CD14-positive monocyte (primary cell): Measurements from ENCODE around the gene SLC9A7. TPM values are rescaled to one million over a fixed set of nuclear protein-coding genes. Genes with fewer than 3 reads are reported as not detected.

Experiments
- DNase-seq, 3 donors: peaks; one replicate each; pipeline ENCODE4 v3.0.0-alpha.2; 2011 to 2022
- H2AFZ ChIP-seq: 2 replicates; pipeline ENCODE4 v1.6.0; 2012; ENCODE audit warnings: mild to moderate bottlenecking, low read depth, low read length, inconsistent platforms; ENCODE audit not compliant: insufficient read depth, poor library complexity, severe bottlenecking
- H3K27ac ChIP-seq, 2 donors: 1 replicate in 1 of 2; 2 replicates in 1 of 2; pipeline ENCODE4 v1.5.1; 2012 to 2013; ENCODE audit warnings: low read length in 2 of 2, control low read depth in 1 of 2, inconsistent platforms in 1 of 2, low read depth in 1 of 2, mild to moderate bottlenecking in 1 of 2
- H3K27me3 ChIP-seq, 2 donors: one replicate each; pipeline versions ENCODE4 v1.6.0 to v1.6.1; 2011 to 2013; ENCODE audit warnings: low read length in 2 of 2; ENCODE audit not compliant: control insufficient read depth in 2 of 2, insufficient read depth in 2 of 2
- H3K36me3 ChIP-seq, 2 donors: replicated peaks in 1 of 2; 1 replicate in 1 of 2; 2 replicates in 1 of 2; pipeline versions ENCODE4 v1.5.1 to v1.6.1; 2012 to 2013; ENCODE audit warnings: low read length in 2 of 2, control low read depth in 1 of 2, inconsistent platforms in 1 of 2, mild to moderate bottlenecking in 1 of 2; ENCODE audit not compliant: insufficient read depth in 2 of 2, control insufficient read depth in 1 of 2
- H3K4me1 ChIP-seq, 2 donors: 1 replicate in 1 of 2; 2 replicates in 1 of 2; pipeline versions ENCODE4 v1.5.1 to v1.6.1; 2012 to 2013; ENCODE audit warnings: low read length in 2 of 2, control low read depth in 1 of 2, inconsistent platforms in 1 of 2, mild to moderate bottlenecking in 1 of 2, moderate library complexity in 1 of 2; ENCODE audit not compliant: insufficient read depth in 2 of 2, control insufficient read depth in 1 of 2
- H3K4me2 ChIP-seq: replicated peaks from 2 replicates; pipeline ENCODE3; 2012; ENCODE audit warnings: low read length, moderate library complexity, mild to moderate bottlenecking; ENCODE audit not compliant: poor library complexity, severe bottlenecking; ENCODE audit errors: extremely low read depth
- H3K4me3 ChIP-seq, 3 experiments: fragments of 200-600 bp in 1 of 3; sonication (generic) in 1 of 3; replicated peaks in 1 of 3; 1 replicate in 2 of 3; 2 replicates in 1 of 3; pipeline ENCODE4 v1.5.1; 2011 to 2013; ENCODE audit warnings: low read length in 3 of 3, mild to moderate bottlenecking in 3 of 3, control low read depth in 2 of 3, low read depth in 2 of 3, inconsistent platforms in 1 of 3, moderate library complexity in 1 of 3
- H3K79me2 ChIP-seq: 2 replicates; pipeline ENCODE4 v1.6.0; 2012; ENCODE audit warnings: mild to moderate bottlenecking, control low read depth, inconsistent platforms, low read length, moderate library complexity; ENCODE audit not compliant: insufficient read depth
- H3K9ac ChIP-seq: 2 replicates; pipeline ENCODE4 v1.6.0; 2017; ENCODE audit warnings: low read length, mild to moderate bottlenecking; ENCODE audit not compliant: insufficient read depth, poor library complexity, severe bottlenecking
- H3K9me3 ChIP-seq, 2 donors: replicated peaks in 1 of 2; 1 replicate in 1 of 2; 2 replicates in 1 of 2; pipeline versions ENCODE4 v1.5.1 to v1.6.1; 2012 to 2013; ENCODE audit warnings: low read length in 2 of 2, control low read depth in 1 of 2; ENCODE audit not compliant: control insufficient read depth in 1 of 2, insufficient read depth in 1 of 2
- H4K20me1 ChIP-seq: 2 replicates; pipeline ENCODE4 v1.6.0; 2012; ENCODE audit warnings: mild to moderate bottlenecking, low read length, control low read depth, moderate library complexity; ENCODE audit not compliant: insufficient read depth
- H3K27ac Mint-ChIP-seq, 7 donors: one replicate each; pipeline ENCODE4 v1.8.0; 2020; ENCODE audit warnings: mild to moderate bottlenecking in 7 of 7, mixed read lengths in 7 of 7, moderate library complexity in 6 of 7, inconsistent platforms in 2 of 7
- H3K27me3 Mint-ChIP-seq, 3 donors: one replicate each; pipeline ENCODE4 v1.8.0; 2021 to 2022; ENCODE audit warnings: low read depth in 3 of 3, mild to moderate bottlenecking in 3 of 3, mixed read lengths in 3 of 3, moderate library complexity in 3 of 3, inconsistent platforms in 1 of 3
- H3K36me3 Mint-ChIP-seq, 2 donors: one replicate each; pipeline ENCODE4 v1.8.0; 2020; ENCODE audit warnings: mixed read lengths in 2 of 2, inconsistent platforms in 1 of 2, mild to moderate bottlenecking in 1 of 2
- H3K4me1 Mint-ChIP-seq: one replicate; pipeline ENCODE4 v1.8.0; 2020; ENCODE audit warnings: mild to moderate bottlenecking, mixed read lengths
- H3K4me3 Mint-ChIP-seq, 2 donors: one replicate each; pipeline ENCODE4 v1.8.0; 2020; ENCODE audit warnings: mild to moderate bottlenecking in 2 of 2, mixed read lengths in 2 of 2, moderate library complexity in 1 of 2
- H3K9me3 Mint-ChIP-seq, 7 donors: one replicate each; pipeline ENCODE4 v1.8.0; 2020 to 2022; ENCODE audit warnings: mixed read lengths in 7 of 7, mild to moderate bottlenecking in 6 of 7, moderate library complexity in 6 of 7, inconsistent platforms in 2 of 7
- CTCF ChIP-seq: fragments of 200-600 bp; IDR thresholded peaks from one replicate; pipeline ENCODE4 v1.8.0; 2022; ENCODE audit warnings: antibody characterized with exemption, mild to moderate bottlenecking
- WGBS: methylation state at CpG from one replicate; pipeline ENCODE4 v1.1.5; 2013; ENCODE audit warnings: missing lambda C conversion rate; ENCODE audit not compliant: insufficient coverage; 5-methylcytosine and 5-hydroxymethylcytosine counted together
- intact Hi-C, 2 donors: fragments of 100-400 bp; cut with micrococcal nuclease; formaldehyde crosslinking; loops; one replicate each; pipeline versions ENCODE4 v1.15.0 to v1.15.1; 2023
- polyA plus RNA-seq, 3 donors: library from polyadenylated mRNA; depleted of rRNA in 1 of 3; unstranded in 2 of 3; stranded (reverse) in 1 of 3; fragments of 300-500 nt in 2 of 3; fragments of >200 nt in 1 of 3; fragmentation: Illumina TruSeq in 2 of 3; gene quantifications; 1 replicate in 2 of 3; 2 replicates in 1 of 3; pipeline ENCODE4 v1.2.3, GENCODE V29; 2012 to 2021

Gene SLC9A7
- polyA plus RNA-seq, 3 donors: 0.73 to 2.0 (median 1.0) TPM

GRCh38 chrX:46666831-46667230 lies 92.1 kb downstream of the SLC9A7 start:
- WGBS: no CpG with 5 or more reads among the region's 2 CpGs
- H3K36me3 Mint-ChIP-seq: peaks cover 0 to 2% of the 10 kb centered on the region in 2 donors
- no peaks in the 10 kb centered on the region for H3K79me2 ChIP-seq
- no peak for TF ChIP-seq CTCF
- H3K4me1 Mint-ChIP-seq: peaks cover 7% of the 10 kb centered on the region
- no peak overlapping the region for H3K4me3 Mint-ChIP-seq
- no peak overlapping the region for H3K9ac ChIP-seq
- intact Hi-C loops: no loop called here
- no peaks in the 10 kb centered on the region for H3K9me3 ChIP-seq
- no peaks in the 10 kb centered on the region for H3K27me3 ChIP-seq
- no peaks in the 10 kb centered on the region for H4K20me1 ChIP-seq
- H3K4me2 ChIP-seq: no peak overlapping the region
- peaks cover 0 to 2% (median 0%) of the 10 kb centered on the region in 7 donors for H3K9me3 Mint-ChIP-seq
- no peaks in the 10 kb centered on the region for H3K36me3 ChIP-seq
- H2AFZ ChIP-seq: no peak overlapping the region
- H3K27ac ChIP-seq: no peak overlapping the region
- peaks cover 0 to 6% (median 0%) of the 10 kb centered on the region in 3 donors for H3K27me3 Mint-ChIP-seq
- no peak for DNase-seq
- peaks cover 0 to 4% of the 10 kb centered on the region in 2 donors for H3K4me1 ChIP-seq
- H3K27ac Mint-ChIP-seq: peak overlapping the region in 2 of 7 donors; percentile 22 to 68
- H3K4me3 ChIP-seq: no peak overlapping the region

GRCh38 chrX:46665232-46666152 lies 93.4 kb downstream of the SLC9A7 start:
- no peak overlapping the region for H3K4me3 Mint-ChIP-seq
- intact Hi-C loops: no loop called here
- TF ChIP-seq CTCF: no peak
- Histone ChIP-seq H3K36me3 (no peaks in the 10 kb centered on the region), H4K20me1 (no peaks in the 10 kb centered on the region), H3K9ac (no peak overlapping the region), H3K9me3 (no peaks in the 10 kb centered on the region), H3K4me3 (no peak overlapping the region), H3K4me1 (peaks cover 0 to 4% of the 10 kb centered on the region in 2 donors), H3K4me2 (no peak overlapping the region), H2AFZ (no peak overlapping the region), H3K79me2 (no peaks in the 10 kb centered on the region), H3K27me3 (no peaks in the 10 kb centered on the region), H3K27ac (no peak overlapping the region)
- peaks cover 0 to 6% (median 0%) of the 10 kb centered on the region in 3 donors for H3K27me3 Mint-ChIP-seq
- DNase-seq: peak; percentile 20 to 55 (median 24)
- H3K27ac Mint-ChIP-seq: peak overlapping the region in 1 of 7 donors; percentile 68
- peaks cover 0 to 2% (median 0%) of the 10 kb centered on the region in 7 donors for H3K9me3 Mint-ChIP-seq
- WGBS: no CpG with 5 or more reads among the region's 3 CpGs
- H3K36me3 Mint-ChIP-seq: peaks cover 0 to 2% of the 10 kb centered on the region in 2 donors
- H3K4me1 Mint-ChIP-seq: peaks cover 7% of the 10 kb centered on the region
